Stimulated activated CD4-positive, alpha-beta T cell treated with anti-CD3 and anti-CD28 coated beads, Interleukin-4, amount 100 ng/mL, for 48 hours (primary cell): ENCODE data around the gene PEX1.
A peak's percentile ranks its signal among the peaks of the same experiment; 100 is the strongest.
"Not testable (repeated sequence)": the region's sequence is repeated elsewhere in the genome, so short reads cannot be mapped to it uniquely, and the experiment has no call there.

Source experiments
- DNase-seq, 2 donors: peaks; one replicate each; pipeline ENCODE4 v3.0.0-alpha.2; 2020; ENCODE audit warnings: low read depth in 2 of 2

The PEX1 gene

DNA sequence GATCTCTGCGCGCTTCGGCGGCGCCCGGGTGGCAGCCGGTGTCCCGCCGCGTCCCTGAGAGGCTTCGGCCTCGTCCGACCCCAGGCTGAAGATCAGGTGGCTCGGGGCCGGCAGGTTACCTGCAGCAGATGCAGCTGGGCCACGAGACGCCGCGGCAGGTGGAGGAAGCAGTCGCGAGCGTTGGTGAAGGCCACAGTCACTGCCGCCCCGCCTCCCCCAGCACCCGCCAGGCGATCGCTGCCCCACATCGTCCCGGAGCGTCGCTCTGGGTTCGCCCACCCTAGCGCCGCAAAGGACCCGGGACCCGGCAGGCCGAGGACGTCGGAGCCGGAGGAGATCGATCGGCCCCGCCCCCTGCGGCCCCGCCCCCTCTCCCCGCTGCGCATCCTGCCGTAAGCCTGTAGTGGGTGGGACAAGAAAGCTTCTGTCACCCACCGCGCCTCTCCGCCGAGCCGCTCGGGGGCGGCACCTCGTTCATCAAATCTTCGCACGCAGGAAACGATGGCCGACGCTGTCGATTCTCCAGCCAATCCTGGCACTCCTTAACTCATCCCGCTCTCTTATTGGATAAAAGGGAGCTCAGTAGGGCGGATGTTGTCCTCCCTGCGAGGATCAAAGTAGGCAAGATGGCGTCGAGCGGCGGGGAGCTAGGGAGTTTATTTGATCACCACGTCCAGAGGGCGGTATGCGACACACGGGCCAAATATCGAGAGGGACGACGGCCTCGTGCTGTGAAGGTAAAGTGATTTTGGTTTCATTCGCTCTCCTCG is at the start of gene PEX1, which contains the start of gene RBM48:
Gene PEX1, minus strand, starts transcription at position 333 of the 770 bp plus-strand sequence. Its CDS starts 85 bp downstream, at position 248.
Gene RBM48, plus strand, starts transcription at position 608 of the 770 bp plus-strand sequence. Its CDS starts 19 bp downstream, at position 627.
- DNase-seq = peak; percentile 90 to 93

DNA sequence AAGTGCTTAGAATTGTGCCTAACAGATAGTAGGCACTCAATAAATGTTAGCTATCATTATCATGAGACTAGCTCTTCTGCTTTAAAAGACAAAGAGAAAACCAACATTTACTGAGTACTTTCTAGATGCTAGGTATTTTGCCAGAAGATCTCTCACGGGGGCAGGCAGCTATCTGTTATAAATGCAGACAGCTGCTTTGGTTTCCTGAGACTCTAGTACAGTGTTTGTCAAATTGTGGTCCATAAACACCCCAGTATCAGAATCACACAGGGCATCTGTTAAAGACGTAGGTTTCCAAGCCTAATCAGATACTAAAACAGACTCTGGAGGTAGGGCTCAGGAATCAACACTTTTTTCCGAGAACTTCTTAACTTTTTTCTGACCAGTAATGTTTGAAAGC is 48.0 kb upstream of the PEX1 start:
- DNase-seq = no peak

DNA sequence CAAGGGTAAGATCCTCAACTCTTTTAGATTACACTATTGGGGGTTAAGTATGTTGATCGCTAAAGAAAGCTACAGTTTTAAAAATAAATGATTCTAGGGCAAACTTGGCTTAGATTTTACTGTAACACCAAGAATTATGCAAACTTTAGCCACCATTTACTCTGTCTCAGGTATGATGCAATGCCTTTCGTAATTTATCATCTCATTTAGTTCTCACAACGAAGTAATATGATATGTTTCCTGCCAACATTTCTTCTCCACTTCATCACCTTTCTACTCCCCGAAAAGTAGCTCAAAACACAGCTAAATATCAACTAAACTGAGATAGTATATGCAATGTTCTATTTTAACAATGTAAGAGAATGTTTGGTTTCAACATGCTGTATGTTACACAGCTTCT is 40.8 kb upstream of the PEX1 start:
- no peak for DNase-seq

DNA sequence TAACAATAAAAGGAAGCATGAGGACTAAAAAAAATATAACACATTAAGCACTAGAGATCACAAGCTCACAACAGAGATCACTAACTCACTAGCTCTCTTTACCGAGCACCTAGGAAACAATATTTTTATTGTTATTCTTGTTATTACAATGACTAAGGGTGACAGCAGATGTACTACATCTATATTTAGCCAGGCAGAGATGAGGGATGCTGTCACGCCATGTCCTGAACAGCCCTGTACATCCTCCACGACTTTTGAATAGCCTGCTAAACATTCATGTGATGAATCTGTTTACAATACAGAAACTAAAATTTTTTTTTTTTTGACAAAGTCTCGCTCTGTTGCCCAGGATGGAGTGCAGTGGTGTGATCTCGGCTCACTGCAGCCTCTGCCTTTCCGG is 39.1 kb upstream of the PEX1 start:
- no peak for DNase-seq

DNA sequence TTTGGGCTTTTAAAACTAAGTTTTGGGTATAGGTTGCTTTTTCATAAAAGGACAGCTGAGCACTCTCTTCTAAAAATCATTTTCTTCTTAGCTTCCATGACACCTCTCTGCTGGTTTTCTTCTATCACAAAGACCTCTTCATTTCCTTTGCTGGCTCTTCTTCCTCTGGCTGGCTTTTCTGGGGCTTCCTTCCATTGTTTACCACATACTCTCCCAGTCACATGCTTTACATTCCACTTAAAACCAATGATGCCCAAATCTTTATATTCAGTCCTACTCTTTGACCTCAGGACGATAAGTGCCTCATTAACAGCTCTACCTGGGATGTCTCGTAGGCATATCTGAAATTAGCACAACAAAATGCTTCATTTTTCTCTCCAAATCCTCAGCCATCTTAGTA is 35.0 kb upstream of the PEX1 start:
- no peak for DNase-seq

DNA sequence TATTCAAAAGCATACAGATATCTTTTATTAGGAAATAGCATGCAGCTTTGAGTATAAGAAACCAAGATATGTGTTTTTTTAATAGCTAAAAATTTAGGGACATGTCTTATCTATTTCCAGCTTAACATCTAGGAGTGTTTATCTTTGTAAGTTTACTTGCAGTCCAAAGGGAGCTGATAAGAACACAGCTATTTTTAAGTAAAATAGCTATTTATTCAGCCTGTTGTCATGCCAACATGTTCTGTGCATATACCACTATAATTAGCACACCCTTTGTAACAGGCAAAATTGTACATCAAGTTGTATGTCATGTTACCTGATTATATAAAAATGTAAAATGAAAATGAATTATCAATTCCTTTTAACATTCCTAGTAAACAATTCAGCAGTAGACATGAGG is 32.3 kb upstream of the PEX1 start:
- no peak for DNase-seq

DNA sequence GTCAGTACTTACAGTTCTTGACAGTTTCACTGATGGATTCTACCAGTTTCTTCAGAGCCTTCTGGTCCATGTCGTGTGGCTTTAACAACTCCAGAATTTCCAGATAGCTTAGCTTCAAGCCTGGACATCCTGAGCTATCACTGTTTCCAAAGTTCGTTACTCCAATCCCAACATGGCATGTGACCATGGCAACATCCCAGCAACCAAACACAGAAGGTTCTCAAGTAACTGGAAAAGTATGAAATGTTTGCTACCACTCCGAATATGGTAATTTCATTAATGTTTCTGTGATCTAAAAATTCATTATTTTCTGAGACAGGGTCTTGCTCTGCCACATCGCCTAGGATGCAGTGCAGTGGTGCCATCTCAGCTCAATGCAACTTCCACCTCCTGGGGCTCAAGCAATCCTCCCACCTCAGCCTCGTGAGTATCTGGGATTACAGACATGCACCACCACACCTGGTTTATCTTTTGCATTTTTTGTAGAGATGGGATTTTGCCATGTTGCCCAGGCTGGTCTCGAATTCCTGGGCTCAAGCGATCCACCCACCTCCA is 29.6 kb upstream of the PEX1 start:
- no peak for DNase-seq

DNA sequence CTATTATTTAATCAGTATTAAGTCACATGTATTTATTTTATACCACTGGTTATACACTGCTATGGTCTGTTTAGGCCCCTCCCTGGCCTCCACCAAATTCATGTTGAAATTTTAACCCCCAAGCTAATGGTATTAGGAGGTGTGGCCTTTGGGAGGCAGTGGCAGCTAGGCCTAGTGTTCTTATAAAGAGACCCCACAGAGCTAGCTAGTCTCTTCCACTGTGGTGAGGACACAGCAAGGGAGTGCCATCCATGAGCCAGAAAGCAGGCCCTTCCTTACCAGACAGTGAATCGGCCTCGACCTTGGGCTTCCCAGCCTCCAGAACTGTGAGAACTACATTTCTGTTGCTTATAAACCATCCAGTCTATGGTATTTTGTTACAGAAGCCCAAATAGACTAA is 28.9 kb upstream of the PEX1 start:
- DNase-seq = no peak

DNA sequence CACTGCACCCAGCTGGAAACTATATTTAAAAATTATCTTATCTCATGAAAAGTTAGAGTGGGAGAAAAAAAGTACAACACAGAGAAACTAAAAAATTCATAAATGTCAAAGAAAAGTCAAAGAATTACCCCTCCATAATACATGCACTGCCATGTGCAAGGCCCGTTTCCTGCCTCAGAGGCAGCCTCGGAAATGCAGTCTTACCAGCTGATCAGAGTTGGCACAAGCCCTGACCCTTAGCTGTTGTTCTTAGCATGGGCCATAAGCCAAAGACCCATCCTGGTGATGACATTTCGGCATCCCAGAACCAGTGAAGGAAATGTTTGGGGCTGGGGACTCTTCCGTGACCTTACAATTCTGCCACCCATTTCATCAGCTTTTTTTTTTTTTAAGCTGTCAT is 21.9 kb upstream of the PEX1 start:
- DNase-seq = no peak

DNA sequence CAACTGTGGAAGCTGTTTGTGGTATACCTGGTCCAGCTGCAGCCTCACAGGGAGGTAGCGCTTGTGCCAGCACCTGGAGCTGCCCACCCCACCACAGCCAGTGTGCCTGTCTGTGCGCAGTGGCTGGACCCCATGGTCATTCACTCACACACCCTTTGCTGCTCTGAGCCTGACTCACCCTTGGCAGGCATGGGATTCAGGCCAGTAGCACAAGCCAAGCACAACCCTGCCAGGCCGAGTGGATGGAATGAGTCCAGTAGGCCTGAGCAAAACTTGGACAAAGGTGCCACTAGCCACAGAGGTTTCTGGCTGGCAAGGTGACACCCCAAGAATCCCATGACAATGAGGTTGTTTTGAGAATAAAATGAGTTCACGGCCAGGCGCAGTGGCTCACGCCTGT is 19.3 kb upstream of the PEX1 start:
- no peak for DNase-seq

DNA sequence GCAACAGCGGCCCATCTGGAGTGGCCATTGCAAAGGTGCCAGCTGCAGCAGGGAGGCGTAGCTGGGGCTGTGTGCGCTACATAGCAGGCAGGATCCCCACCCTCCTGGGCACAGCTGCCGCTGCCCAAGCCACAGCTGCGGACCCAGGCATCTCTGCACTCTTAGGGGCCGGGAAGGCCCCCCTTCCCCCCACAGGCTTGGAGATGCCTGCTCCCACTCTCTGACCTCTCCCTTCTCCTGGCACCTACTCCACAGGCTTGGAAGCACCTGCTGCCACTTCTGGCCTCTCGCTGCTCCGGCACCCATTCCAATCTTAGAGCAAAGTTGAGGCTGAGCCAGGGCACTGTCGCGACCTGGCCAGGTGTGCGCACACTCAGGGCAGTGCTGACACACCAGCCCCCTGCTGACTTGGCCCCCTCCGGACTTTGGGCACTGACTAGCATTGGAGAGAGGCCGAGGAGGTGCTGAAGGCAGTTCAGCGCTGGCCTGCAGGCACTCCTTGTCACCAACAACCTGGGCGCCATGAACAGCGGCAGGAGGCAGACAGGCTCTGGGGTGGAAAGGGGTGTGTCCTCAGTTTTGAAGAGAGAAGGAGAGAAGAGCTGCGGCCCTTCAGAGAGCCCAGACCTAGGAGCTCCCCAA is 18.7 kb upstream of the PEX1 start:
- no peak for DNase-seq

DNA sequence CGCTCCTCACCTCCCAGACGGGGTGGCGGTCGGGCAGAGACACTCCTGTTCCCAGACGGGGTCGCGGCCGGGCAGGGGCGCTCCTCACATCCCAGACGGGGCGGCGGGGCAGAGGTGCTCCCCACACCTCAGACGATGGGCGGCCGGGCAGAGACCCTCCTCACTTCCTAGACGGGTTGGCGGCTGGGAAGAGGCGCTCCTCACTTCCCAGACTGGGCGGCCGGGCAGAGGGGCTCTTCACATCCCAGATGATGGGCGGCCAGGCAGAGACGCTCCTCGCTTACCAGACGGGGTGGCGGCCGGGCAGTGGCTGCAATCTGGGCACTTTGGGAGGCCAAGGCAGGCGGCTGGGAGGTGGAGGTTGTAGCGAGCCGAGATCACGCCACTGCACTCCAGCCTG is 16.8 kb upstream of the PEX1 start:
- DNase-seq = not testable (repeated sequence)

DNA sequence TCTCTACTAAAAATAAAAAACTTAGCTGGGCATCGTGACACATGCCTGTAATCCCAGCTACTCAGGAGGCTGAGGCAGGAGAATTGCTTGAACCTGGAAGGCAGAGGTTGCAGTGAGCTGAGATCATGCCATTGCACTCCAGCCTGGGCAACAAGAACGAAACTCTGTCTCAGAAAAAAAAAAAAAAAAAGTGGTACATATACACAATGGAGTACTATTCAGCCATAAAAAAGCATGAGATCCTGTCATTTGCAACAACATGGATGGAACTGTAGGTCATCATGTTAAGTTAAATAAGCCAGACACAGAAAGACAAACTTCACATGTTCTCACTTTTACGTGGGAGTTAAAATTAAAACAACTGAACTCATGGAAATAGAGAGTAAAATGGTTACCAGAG is 15.2 kb upstream of the PEX1 start:
- DNase-seq = not testable (repeated sequence)

DNA sequence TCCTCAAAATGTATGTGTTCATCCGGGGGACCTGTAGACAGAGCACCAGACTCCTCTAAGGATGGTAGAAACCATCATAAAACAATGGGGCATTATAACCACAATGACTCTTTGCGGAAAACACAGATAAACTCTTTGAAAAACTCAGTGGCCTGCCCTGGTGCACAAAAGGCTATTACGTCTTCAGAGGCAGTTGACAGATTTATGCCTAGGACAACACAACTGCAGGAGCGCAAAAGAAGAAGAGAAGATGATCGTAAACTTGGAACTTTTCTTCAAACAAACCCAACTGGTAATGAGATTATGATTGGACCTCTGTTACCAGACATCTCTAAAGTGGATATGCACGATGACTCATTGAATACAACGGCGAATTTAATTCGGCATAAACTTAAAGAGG is 6.3 kb upstream of the PEX1 start:
- DNase-seq = no peak

DNA sequence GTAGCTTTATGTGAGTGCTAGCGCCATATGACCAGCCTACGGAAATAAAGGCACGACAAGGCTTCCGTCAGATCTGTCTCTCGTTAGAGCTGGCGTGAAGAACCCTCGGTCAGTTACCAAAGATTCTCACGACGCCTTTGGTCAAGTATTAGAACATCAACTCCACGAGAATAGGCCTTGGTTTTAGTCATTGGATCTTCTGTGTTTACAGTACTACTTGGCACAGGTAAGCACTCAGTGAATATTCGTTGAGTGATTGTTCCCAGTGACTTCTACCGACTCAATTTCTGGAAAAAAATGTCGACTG is 591 bp upstream of the PEX1 start:
- DNase-seq = no peak

DNA sequence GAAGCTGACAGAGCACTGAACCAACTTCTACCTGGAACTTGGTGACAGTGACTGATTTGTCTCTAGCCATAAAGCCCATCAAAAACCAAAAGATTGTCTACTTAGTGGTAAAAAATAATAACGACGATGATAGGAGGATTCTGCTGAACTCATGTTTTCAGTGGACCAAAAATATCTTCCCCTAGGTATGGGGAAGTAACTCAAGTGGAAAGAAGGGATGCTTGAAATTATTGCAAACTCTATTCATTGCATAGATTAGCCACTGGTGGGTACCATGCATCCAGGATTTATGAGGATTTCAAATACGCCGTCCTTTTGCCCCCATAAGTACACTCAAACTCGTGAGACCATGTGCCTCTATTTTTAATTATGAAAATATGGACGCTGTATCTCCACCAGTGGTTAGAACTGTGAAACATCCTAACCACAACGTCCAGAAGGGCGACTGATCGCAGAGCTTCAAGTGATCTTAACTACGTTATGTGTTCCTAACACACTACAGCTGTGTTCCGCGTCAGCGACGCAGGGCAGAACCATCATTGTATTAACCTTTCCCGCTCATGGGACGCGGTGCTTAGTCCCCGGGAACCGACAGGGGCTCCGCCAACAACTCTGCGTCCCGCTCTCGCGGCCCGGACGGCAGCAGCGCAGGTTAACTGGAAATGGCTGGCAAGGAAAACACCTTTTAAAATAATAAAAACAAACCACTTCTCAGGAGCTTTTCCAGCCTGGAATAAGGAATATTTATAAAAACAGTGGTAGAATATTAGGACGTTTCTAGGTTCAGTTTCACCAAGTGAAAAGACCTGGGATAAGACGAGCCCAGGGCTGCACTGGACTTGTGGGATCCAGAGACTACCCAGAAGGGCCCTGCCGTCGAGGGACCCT is 776 bp downstream of the PEX1 start:
- DNase-seq = peak; percentile 39 to 45

DNA sequence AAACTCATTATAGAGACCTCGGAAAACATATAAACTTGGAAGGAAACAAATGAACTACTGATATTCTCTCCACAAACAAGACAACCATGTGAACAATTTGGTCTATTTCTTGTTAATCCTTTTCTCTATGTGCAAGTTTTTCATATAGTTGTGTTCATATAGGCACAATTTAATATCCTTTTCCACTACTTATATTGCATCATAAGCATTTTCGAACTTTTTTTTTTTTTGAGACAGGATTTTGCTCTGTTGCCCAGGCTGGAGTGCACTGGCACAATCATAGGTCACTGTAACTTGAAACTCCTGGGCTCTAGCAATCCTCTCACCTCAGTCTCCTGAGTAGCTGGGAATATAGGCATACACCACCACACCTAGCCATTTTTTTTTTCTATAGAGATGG is 5.2 kb downstream of the PEX1 start:
- DNase-seq = no peak

DNA sequence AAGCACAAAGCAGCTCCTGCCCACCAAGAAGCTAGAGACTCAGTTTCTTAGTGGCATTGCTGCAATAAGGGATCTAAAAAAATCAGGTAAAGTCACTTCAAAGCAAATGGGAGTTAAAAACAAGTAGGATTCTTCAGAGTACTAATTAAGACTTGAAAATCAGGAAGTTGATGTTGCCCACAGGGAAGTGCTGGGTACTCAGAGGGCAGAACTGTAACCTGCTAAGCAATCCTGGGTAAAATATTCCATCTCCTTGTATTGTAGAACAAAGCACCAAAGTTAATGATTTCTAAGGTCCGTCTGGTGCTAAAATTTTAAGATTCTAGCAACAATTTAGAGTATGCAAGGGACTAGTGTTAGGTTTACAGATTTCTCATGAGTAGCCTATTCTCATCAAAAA is 8.3 kb downstream of the PEX1 start:
- no peak for DNase-seq

DNA sequence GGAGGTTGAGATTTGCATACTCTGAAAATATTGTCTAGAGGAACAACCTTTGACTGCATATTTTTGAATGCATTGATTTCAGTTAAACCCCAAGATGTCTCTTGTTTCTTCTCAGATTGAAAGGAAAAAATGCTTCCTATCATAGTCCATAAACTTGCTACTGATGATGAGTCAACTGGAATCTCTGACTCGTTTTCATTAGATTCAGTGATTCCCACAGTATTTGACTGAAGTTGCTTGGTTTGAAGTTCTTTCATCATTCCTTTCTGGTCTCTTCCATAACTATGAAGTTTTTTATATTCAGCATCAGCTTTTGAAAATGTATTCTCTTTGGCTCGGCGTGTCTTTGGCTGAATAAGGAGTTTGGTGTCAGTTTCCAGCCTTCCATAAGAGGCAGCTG is 10.7 kb downstream of the PEX1 start:
- no peak for DNase-seq

DNA sequence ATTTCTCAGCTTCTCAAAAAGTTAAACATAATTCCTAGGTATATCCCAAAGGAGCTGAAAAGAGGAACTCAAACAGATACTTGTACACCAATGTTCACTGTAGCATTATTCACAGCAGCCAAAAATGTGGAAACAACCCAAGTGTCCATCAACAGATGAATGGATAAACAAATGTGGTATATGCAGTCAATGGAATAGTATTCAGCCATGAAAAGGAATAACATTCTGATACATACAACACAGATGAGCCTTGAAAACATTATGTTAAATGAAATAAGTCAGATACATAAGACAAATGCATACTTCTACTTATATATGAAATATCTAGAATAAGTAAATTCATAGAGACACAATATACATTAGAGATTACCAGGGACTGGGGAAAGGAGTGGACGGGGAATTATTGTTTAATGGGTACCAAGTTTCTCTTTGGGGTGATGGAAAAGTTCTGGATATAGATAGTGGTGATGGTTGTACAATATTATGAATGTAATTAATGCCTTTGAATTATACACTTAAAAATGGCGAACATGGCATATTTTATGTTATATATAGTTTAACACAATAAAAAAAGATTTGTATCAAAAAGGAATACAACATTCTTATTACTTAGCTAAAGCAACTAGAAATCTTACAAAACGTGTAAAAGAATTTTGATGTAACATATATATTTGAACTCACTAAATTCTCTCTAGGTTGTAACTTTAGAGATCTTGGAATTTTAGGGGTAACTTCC is 15.0 kb downstream of the PEX1 start:
- DNase-seq = no peak

DNA sequence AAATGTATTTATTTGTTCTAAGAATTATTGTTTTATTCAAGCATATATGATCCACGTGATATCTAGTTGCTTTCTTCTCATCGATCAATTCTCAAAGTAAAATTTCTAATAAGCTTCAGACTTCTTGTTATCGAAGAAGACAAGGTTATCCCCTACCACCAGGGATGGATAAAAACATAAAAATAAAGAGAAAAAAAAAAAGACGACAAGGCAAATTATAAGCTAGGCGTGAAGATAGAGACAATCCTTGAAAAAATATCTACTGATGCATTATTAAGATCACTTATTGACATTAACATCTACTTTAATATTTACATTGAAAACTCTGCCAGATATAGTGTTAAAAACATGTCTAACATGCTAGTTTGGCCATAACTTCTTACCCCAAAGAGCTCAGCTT is 19.4 kb downstream of the PEX1 start:
- no peak for DNase-seq

DNA sequence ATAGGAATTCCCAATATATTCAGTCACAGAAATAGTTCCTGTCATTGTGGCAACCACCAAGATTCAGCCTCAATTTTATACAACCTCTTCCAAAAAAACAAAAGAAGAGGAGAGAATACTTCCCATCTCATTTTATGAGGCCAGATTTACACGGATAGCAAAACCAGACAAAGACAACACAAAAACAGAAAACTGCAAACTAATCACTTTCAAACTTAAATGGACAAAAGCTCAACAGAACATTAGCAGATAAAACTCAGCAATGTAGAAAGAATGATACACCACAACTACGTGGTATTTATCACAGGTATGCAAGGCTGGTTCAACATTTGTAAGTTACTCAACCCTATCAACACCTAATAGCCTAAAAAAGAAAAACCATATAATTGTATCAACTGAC is 22.0 kb downstream of the PEX1 start:
- no peak for DNase-seq
